NB4 (cell line): Measurements from ENCODE around the gene PRAMEF12.

Source experiments
- DNase-seq: peaks from one replicate; pipeline ENCODE4 v3.0.0; 2010; ENCODE audit warnings: low read depth
- H3K4me3 ChIP-seq: one replicate; pipeline ENCODE4 v1.5.1; 2011; ENCODE audit warnings: mild to moderate bottlenecking, low read depth, low read length, moderate library complexity
- MYC ChIP-seq: IDR thresholded peaks from 2 replicates; pipeline ENCODE4 v1.6.1; 2011; ENCODE audit warnings: low read depth, low read length
- POLR2A ChIP-seq: IDR thresholded peaks from 2 replicates; pipeline ENCODE4 v1.6.1; 2011; ENCODE audit warnings: mild to moderate bottlenecking; ENCODE audit not compliant: insufficient read length; ENCODE audit errors: extremely low read depth
- TF ChIP-seq, protein P1 (sequence below): IDR thresholded peaks from one replicate; pipeline ENCODE4 v1.5.1; 2012; ENCODE audit warnings: low read depth, low read length
- TF ChIP-seq, protein P2 (sequence below): IDR thresholded peaks from 2 replicates; pipeline ENCODE4 v1.6.1; 2011; ENCODE audit warnings: low read depth, low read length

The PRAMEF12 gene

DNA sequence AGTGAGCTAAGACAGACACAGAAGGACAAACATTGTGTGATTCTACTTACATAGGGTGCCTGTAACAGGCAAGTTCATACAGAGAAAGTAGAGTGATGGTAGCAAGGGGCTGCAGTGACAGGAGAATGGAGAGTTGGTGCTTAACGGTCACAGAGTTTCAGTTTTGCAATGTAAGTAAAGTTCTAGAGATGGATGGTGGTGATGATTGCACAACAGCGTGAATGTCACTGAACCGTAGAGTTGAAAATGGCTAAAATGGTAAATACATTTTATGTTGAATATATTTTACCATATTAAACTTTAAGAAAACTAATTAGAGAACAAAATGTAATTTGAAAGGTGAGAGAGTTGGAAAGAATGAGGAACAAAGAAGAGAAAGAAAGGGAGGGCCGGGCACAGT is 18.8 kb upstream of the PRAMEF12 start:
- H3K4me3 ChIP-seq: no peak overlapping the region
- DNase-seq: peak; percentile 9
- TF ChIP-seq POLR2A: no peak
- TF ChIP-seq, protein P1, sequence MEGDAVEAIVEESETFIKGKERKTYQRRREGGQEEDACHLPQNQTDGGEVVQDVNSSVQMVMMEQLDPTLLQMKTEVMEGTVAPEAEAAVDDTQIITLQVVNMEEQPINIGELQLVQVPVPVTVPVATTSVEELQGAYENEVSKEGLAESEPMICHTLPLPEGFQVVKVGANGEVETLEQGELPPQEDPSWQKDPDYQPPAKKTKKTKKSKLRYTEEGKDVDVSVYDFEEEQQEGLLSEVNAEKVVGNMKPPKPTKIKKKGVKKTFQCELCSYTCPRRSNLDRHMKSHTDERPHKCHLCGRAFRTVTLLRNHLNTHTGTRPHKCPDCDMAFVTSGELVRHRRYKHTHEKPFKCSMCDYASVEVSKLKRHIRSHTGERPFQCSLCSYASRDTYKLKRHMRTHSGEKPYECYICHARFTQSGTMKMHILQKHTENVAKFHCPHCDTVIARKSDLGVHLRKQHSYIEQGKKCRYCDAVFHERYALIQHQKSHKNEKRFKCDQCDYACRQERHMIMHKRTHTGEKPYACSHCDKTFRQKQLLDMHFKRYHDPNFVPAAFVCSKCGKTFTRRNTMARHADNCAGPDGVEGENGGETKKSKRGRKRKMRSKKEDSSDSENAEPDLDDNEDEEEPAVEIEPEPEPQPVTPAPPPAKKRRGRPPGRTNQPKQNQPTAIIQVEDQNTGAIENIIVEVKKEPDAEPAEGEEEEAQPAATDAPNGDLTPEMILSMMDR: no peak
- no peak for TF ChIP-seq MYC
- TF ChIP-seq, protein P2, sequence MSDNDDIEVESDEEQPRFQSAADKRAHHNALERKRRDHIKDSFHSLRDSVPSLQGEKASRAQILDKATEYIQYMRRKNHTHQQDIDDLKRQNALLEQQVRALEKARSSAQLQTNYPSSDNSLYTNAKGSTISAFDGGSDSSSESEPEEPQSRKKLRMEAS: no peak

DNA sequence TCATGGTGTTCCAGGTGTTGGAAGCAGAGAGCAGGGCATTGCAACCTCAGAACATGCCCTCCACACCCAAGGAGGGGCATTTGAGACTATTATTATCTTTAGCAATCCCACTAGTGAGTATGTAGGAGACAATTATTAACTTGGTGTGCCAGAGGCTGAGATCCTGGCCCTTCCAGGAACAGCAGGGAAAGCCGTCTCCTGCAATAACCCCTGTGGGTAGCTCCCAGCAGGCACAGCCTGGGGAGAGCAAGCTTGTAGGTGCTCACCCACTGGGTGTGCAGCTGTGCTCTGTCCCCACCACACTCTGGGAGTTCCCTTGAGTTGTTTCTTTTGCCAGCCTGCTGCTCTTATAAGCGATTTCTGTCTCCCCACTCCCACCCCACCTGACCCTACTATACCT is 17.3 kb upstream of the PRAMEF12 start:
- no peak for DNase-seq
- TF ChIP-seq, protein P1: no peak
- no peak for TF ChIP-seq MYC
- TF ChIP-seq POLR2A: no peak
- TF ChIP-seq, protein P2: no peak
- no peak overlapping the region for H3K4me3 ChIP-seq

DNA sequence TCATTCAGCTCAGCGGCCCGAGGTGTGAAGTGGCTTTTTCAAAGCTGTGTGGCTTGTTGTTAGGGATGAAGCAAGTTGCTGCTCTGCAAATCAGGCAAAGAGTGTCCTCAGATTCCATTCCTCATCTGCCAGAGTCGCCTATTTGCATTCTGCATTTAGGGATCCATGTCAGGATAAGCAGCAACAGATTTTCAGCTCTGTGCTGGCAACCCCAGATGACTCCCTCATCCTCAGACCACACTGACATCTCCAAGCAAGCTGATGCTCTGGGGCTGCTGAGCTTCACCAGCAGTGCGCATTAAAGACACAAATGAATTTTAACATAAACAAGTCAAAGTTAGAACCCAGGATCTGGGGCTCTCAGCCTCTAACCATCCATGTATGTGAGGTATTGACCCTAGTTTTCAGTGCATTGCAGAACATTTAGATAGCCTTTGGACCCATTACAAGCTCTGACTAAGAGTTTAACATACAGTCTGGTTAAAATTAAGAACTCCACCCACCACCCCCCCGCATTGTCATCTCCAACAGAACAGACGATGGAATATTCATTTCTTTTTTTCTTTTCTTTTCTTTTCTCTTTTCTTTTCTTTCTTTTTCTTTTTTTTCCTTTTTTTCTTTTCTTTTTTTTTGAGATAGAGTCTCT is 16.6 kb upstream of the PRAMEF12 start:
- TF ChIP-seq, protein P1: no peak
- TF ChIP-seq, protein P2: no peak
- TF ChIP-seq POLR2A (no peak), MYC (no peak)
- no peak for DNase-seq
- no peak overlapping the region for H3K4me3 ChIP-seq

DNA sequence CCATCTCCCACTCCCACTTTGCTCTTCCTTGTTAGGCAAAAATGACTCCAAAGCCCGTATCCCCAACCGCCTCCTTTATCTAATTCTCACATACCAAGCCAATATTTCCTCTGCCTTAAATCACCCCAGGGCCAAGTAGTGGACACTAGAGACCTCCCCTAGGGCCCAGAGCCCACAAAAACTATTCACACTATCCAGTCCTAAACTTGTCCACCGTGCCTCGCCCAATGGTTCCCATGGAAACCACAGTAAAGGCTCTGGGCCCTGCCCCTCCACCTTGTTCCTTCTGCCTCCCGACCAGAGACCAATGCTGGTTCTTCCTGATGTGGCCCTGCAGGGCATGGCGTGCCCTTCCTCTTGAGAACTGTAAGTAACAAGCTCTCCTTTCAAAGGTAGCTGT is 15.7 kb upstream of the PRAMEF12 start:
- no peak for DNase-seq
- TF ChIP-seq, protein P2: no peak
- TF ChIP-seq, protein P1: no peak
- TF ChIP-seq MYC (no peak), POLR2A (no peak)
- no peak overlapping the region for H3K4me3 ChIP-seq

DNA sequence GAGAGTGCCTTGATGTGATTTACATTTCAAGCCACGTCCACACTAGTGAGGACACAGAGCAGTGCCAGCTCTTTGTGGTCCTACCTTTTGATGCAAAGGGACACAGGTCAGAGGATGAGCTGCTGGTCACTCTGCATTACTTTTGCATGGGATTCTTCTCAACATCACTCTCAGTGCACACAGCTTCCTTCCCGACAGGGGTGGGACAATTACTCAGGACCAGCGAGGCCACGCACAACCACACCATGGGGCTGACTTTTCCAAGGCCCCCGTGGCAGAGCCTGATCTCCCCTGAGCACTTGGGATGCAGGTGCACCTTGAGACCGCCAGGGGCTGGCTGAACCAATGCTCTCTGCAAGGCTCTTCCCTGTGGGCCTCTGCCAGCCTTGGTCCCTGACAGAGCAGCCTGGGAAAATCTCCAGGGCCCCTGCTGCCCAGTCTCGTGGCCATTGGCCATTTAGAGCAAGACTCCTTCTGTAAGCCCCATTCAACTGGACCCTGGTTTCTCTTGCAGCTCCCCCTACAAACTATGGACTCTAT is 13.2 kb upstream of the PRAMEF12 start:
- DNase-seq: peak; percentile 12
- no peak overlapping the region for H3K4me3 ChIP-seq
- TF ChIP-seq, protein P1: peak; percentile 38
- TF ChIP-seq, protein P2: no peak
